DND-41 (cell line): ENCODE data around the gene SDK2.

ENCODE experiments used
- EZH2 ChIP-seq: IDR thresholded peaks from 3 replicates; pipeline ENCODE4 v1.6.1; 2012; ENCODE audit warnings: borderline replicate concordance, low read depth, mild to moderate bottlenecking, moderate library complexity, low read length, inconsistent platforms; ENCODE audit not compliant: severe bottlenecking
- TF ChIP-seq, protein P1 (sequence below): IDR thresholded peaks from 2 replicates; pipeline ENCODE4 v1.5.1; 2012; ENCODE audit warnings: borderline replicate concordance, low read length, moderate library complexity, mild to moderate bottlenecking; ENCODE audit not compliant: poor library complexity, severe bottlenecking; ENCODE audit errors: extremely low read depth

DNA sequence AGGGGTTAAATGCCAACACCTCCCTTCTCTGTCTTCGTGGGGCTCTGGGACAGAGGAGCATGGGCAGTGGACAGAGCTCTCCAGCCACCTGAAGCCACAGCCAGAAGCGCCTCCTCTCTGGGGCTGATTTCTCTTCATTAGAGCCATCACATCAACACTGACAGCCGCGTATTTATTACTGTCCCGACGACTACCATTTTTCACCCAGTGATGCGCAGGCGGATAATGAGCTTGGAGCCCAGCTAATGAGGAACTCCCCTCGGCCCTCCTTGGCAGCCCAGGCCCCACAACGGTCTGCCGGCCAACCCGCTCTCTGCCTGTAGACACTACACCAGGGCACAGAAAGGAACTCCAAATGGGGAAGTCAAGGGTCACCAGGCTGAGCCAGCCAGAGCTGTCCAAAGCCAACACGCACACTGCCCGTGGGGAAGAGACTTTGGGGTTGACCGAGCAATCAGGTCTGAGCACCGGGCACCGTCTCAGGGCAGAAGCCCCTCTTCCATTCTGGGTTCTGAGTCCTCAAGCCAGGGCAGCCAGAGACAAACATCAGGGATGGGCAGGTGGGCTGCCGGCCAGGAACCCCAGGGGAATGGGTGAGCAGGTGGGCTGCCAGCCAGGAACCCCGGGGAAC, 13.2 kb downstream of the SDK2 start:
- TF ChIP-seq, protein P1, sequence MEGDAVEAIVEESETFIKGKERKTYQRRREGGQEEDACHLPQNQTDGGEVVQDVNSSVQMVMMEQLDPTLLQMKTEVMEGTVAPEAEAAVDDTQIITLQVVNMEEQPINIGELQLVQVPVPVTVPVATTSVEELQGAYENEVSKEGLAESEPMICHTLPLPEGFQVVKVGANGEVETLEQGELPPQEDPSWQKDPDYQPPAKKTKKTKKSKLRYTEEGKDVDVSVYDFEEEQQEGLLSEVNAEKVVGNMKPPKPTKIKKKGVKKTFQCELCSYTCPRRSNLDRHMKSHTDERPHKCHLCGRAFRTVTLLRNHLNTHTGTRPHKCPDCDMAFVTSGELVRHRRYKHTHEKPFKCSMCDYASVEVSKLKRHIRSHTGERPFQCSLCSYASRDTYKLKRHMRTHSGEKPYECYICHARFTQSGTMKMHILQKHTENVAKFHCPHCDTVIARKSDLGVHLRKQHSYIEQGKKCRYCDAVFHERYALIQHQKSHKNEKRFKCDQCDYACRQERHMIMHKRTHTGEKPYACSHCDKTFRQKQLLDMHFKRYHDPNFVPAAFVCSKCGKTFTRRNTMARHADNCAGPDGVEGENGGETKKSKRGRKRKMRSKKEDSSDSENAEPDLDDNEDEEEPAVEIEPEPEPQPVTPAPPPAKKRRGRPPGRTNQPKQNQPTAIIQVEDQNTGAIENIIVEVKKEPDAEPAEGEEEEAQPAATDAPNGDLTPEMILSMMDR, result no peak
- TF ChIP-seq EZH2, result no peak
